WTC11 (cell line): ENCODE measurements around the gene FRAT2.

ENCODE experiments used
- CBFB ChIP-seq: sonication (generic); formaldehyde crosslinking; IDR thresholded peaks from 2 replicates; pipeline ENCODE4 v1.8.1; 2022; ENCODE audit warnings: mild to moderate bottlenecking, low read depth, missing genetic modification reagents
- CTCF ChIP-seq: fragments of 200-600 bp; IDR thresholded peaks from 2 replicates; pipeline ENCODE4 v1.8.0; 2022; ENCODE audit warnings: antibody characterized with exemption
- ESRRA ChIP-seq: sonication (generic); formaldehyde crosslinking; IDR thresholded peaks from 2 replicates; pipeline ENCODE4 v1.8.1; 2022; ENCODE audit warnings: mild to moderate bottlenecking, missing genetic modification reagents, borderline replicate concordance
- FOXJ3 ChIP-seq: sonication (generic); formaldehyde crosslinking; IDR thresholded peaks from 2 replicates; pipeline ENCODE4 v1.9.0; 2021; ENCODE audit warnings: missing genetic modification reagents, mild to moderate bottlenecking, borderline replicate concordance
- JUN ChIP-seq: sonication (generic); formaldehyde crosslinking; IDR thresholded peaks from 2 replicates; pipeline ENCODE4 v1.8.0; 2023; ENCODE audit warnings: mild to moderate bottlenecking, missing genetic modification reagents
- KAT7 ChIP-seq: sonication (generic); formaldehyde crosslinking; IDR thresholded peaks from 2 replicates; pipeline ENCODE4 v1.8.1; 2023; ENCODE audit warnings: missing genetic modification reagents, mild to moderate bottlenecking, borderline replicate concordance
- MLX ChIP-seq: sonication (generic); formaldehyde crosslinking; IDR thresholded peaks from 2 replicates; pipeline ENCODE4 v1.8.1; 2023; ENCODE audit warnings: mild to moderate bottlenecking, missing genetic modification reagents, moderate library complexity
- SMAD3 ChIP-seq: sonication (generic); formaldehyde crosslinking; IDR thresholded peaks from 2 replicates; pipeline ENCODE4 v1.8.0; 2022; ENCODE audit warnings: missing genetic modification reagents, mild to moderate bottlenecking, borderline replicate concordance
- TF ChIP-seq, protein P1 (sequence below): fragments of 250-450 bp; sonication (Bioruptor Pico); IDR thresholded peaks from 2 replicates; pipeline ENCODE4 v2.1.2; 2022; ENCODE audit warnings: mild to moderate bottlenecking, moderate library complexity
- TF ChIP-seq, protein P2 (sequence below): sonication (generic); formaldehyde crosslinking; IDR thresholded peaks from 2 replicates; pipeline ENCODE4 v1.8.1; 2022; ENCODE audit warnings: low read depth, mild to moderate bottlenecking, moderate library complexity, missing genetic modification reagents, borderline replicate concordance

GRCh38 chr10:97302088-97302791 is 32.3 kb downstream of the FRAT2 start:
- TF ChIP-seq ESRRA (no peak), FOXJ3 (no peak), CTCF (no peak), KAT7 (CRISPR knock-in tag) (no peak), JUN (CRISPR knock-in tag) (no peak), SMAD3 (CRISPR knock-in tag) (no peak), CBFB (CRISPR knock-in tag) (no peak), MLX (CRISPR knock-in tag) (no peak)
- TF ChIP-seq, protein P1, sequence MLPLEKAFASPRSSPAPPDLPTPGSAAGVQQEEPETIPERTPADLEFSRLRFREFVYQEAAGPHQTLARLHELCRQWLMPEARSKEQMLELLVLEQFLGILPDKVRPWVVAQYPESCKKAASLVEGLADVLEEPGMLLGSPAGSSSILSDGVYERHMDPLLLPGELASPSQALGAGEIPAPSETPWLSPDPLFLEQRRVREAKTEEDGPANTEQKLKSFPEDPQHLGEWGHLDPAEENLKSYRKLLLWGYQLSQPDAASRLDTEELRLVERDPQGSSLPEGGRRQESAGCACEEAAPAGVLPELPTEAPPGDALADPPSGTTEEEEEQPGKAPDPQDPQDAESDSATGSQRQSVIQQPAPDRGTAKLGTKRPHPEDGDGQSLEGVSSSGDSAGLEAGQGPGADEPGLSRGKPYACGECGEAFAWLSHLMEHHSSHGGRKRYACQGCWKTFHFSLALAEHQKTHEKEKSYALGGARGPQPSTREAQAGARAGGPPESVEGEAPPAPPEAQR (CRISPR knock-in tag) = no peak
- TF ChIP-seq, protein P2, sequence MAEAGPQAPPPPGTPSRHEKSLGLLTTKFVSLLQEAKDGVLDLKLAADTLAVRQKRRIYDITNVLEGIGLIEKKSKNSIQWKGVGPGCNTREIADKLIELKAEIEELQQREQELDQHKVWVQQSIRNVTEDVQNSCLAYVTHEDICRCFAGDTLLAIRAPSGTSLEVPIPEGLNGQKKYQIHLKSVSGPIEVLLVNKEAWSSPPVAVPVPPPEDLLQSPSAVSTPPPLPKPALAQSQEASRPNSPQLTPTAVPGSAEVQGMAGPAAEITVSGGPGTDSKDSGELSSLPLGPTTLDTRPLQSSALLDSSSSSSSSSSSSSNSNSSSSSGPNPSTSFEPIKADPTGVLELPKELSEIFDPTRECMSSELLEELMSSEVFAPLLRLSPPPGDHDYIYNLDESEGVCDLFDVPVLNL (CRISPR knock-in tag) = no peak
